Pancreas (tissue), 10 donors: Measurements from ENCODE around the gene EFCAB12. TPM values are rescaled to one million over a fixed set of nuclear protein-coding genes. Genes with fewer than 3 reads are reported as not detected.
"Not testable (repeated sequence)": the region's sequence is repeated elsewhere in the genome, so short reads cannot be mapped to it uniquely, and the experiment has no call there.

ENCODE experiments used
- ATAC-seq, 4 donors: fragments of 200-7000 bp; cut with Tn5 transposase; one replicate each; pipeline versions ENCODE4 v1.8.0 to v1.9.1; 2020; ENCODE audit warnings: mild to moderate bottlenecking in 4 of 4, moderate library complexity in 4 of 4
- DNase-seq, 6 donors: peaks; one replicate each; pipeline ENCODE4 v3.0.0-alpha.2; 2020
- FAIRE-seq: peaks from 2 replicates; lab custom pipeline; 2012; peaks lifted over from hg19 to GRCh38; lab: Jason Lieb, UNC
- H3K27ac ChIP-seq, 4 donors: fragments of 200-600 bp; sonication (generic); 1 replicate in 3 of 4; 2 replicates in 1 of 4; pipeline versions ENCODE4 v1.5.0 to v1.8.0; 2020
- H3K27me3 ChIP-seq, 4 donors: fragments of 200-600 bp; one replicate each; pipeline ENCODE4 v1.8.0; 2021
- H3K36me3 ChIP-seq, 3 donors: fragments of 200-600 bp; sonication (generic) in 1 of 3; one replicate each; pipeline versions ENCODE4 v1.5.0 to v1.8.0; 2020 to 2021
- H3K4me1 ChIP-seq, 3 donors: fragments of 200-600 bp; one replicate each; pipeline ENCODE4 v1.8.0; 2021
- H3K4me3 ChIP-seq, 4 donors: fragments of 200-600 bp; sonication (generic) in 2 of 4; one replicate each; pipeline versions ENCODE4 v1.5.0 to v1.8.0; 2020 to 2021
- H3K9me3 ChIP-seq, 4 donors: fragments of 200-600 bp; one replicate each; pipeline ENCODE4 v1.8.0; 2021
- CTCF ChIP-seq, 4 donors: fragments of 200-600 bp; sonication (generic) in 3 of 4; IDR thresholded peaks; one replicate each; pipeline versions ENCODE4 v1.5.0 to v1.8.0; 2021; ENCODE audit warnings: antibody characterized with exemption in 4 of 4
- WGBS, 2 donors: extraction: QIAGEN DNeasy Blood & Tissue Kit; methylation state at CpG; one replicate each; pipeline ENCODE4 v1.1.7; 2013; 5-methylcytosine and 5-hydroxymethylcytosine counted together
- intact Hi-C, 3 donors: fragments of 100-400 bp; cut with DNase I; formaldehyde crosslinking; loops; one replicate each; pipeline versions ENCODE4 v1.11.1 to v1.14.2; 2022
- polyA plus RNA-seq, 2 donors: library from polyadenylated mRNA; stranded (reverse); fragments of 200-250 nt; gene quantifications; one replicate each; pipeline ENCODE4 v1.2.3, GENCODE V29; 2013
- total RNA-seq, 6 donors: library from RNA; stranded (reverse); fragmentation: NEBNext Ultra II Directional in 4 of 6; extraction: Animal tissue kit (Norgen Biotek cat#: 25700) in 4 of 6; gene quantifications; one replicate each; pipeline versions ENCODE4 v1.2.1 to v1.2.4, GENCODE V29; 2021 to 2023
- donor health status: healthy with polysubstance abuse.
- donor health status: DM: no; HTN: no; CAD: no; lungs with moderate emphysema.
- donor health status: DM: no; HTN: no; CAD: no.
- donor health status: control.
- donor health status: control.
- donor health status: Bipolar disorder and iron deficiency.
- donor health status: DM: yes; HTN: yes; CAD: no.
- donor health status: DM: no; HTN: no; CAD: no.
- donor health status: DM: no; HTN: no; CAD: no.
- donor health status: DM: yes; HTN: yes; CAD: no.

Gene EFCAB12
- total and polyA plus RNA-seq, 8 donors, result 0.43 to 2.0 (median 0.89) TPM

GRCh38 chr3:129366312-129366831 lies 62.1 kb downstream of the EFCAB12 start:
- intact Hi-C loops, result no loop called here
- ATAC-seq (no peak), FAIRE-seq (no peak), DNase-seq (peak in 1 of 6 donors; percentile 52)
- Histone ChIP-seq H3K27me3 (peaks cover 0 to 3% (median 0%) of the 10 kb centered on the region in 4 donors), H3K4me1 (no peaks in the 10 kb centered on the region), H3K27ac (no peak overlapping the region), H3K9me3 (no peaks in the 10 kb centered on the region), H3K36me3 (no peaks in the 10 kb centered on the region), H3K4me3 (no peak overlapping the region)
- TF ChIP-seq CTCF (IDR thresholded peaks at IDR 0.05), result no peak
- 70 to 71% methylated on average over 16 of the region's 16 CpGs for WGBS, 2 donors

GRCh38 chr3:129365296-129366136 lies 62.9 kb downstream of the EFCAB12 start:
- peaks cover 0 to 3% (median 0%) of the 10 kb centered on the region in 4 donors for H3K27me3 ChIP-seq
- H3K4me1 ChIP-seq, result no peaks in the 10 kb centered on the region
- H3K9me3 ChIP-seq, result no peaks in the 10 kb centered on the region
- H3K4me3 ChIP-seq, result no peak overlapping the region
- peak in 1 of 6 donors; percentile 21 for DNase-seq
- intact Hi-C loops, result no loop called here
- no peaks in the 10 kb centered on the region for H3K36me3 ChIP-seq
- no peak for ATAC-seq
- no peak for TF ChIP-seq CTCF (IDR thresholded peaks at IDR 0.05)
- FAIRE-seq, result no peak
- WGBS, 2 donors, result 69 to 82% methylated on average over 13 of the region's 13 CpGs
- H3K27ac ChIP-seq, result no peak overlapping the region

GRCh38 chr3:129364811-129365210 lies 63.6 kb downstream of the EFCAB12 start:
- not testable (repeated sequence) for ATAC-seq, H3K27me3 ChIP-seq
- 66 to 90% methylated on average over 2 of the region's 2 CpGs for WGBS, 2 donors

GRCh38 chr3:129363356-129363755 lies 65.1 kb downstream of the EFCAB12 start:
- FAIRE-seq, result not testable (repeated sequence)
- WGBS, 2 donors, result 93 to 97% methylated on average over 19 to 28 of the region's 28 CpGs

More at GRCh38 chr3:129364811-129365210, 63.6 kb downstream of the EFCAB12 start:
- H3K4me3 ChIP-seq, H3K9me3 ChIP-seq, H3K27ac ChIP-seq, H3K36me3 ChIP-seq, FAIRE-seq, H3K4me1 ChIP-seq, intact Hi-C loops: not testable (repeated sequence)
- peak in 1 of 6 donors; percentile 8 for DNase-seq

GRCh38 chr3:129360705-129361460 lies 67.6 kb downstream of the EFCAB12 start:
- DNase-seq (peak in 1 of 6 donors; percentile 23), FAIRE-seq (no peak)

More at GRCh38 chr3:129363356-129363755, 65.1 kb downstream of the EFCAB12 start:
- ATAC-seq, H3K9me3 ChIP-seq, H3K27ac ChIP-seq, H3K4me1 ChIP-seq, intact Hi-C loops, H3K27me3 ChIP-seq, H3K4me3 ChIP-seq, H3K36me3 ChIP-seq: not testable (repeated sequence)
- DNase-seq, result peak in 1 of 6 donors; percentile 49

More at GRCh38 chr3:129360705-129361460, 67.6 kb downstream of the EFCAB12 start:
- no peaks in the 10 kb centered on the region for H3K36me3 ChIP-seq
- 78 to 81% methylated on average over 13 of the region's 13 CpGs for WGBS, 2 donors
- no peaks in the 10 kb centered on the region for H3K27me3 ChIP-seq
- H3K27ac ChIP-seq, result no peak overlapping the region
- intact Hi-C loops, result no loop called here
- no peak for TF ChIP-seq CTCF (IDR thresholded peaks at IDR 0.05)
- no peaks in the 10 kb centered on the region for H3K9me3 ChIP-seq
- H3K4me1 ChIP-seq, result no peaks in the 10 kb centered on the region
- no peak overlapping the region for H3K4me3 ChIP-seq
- ATAC-seq, result no peak
